ENCODE data around the gene ADRM1. TPM values are rescaled to one million over a fixed set of nuclear protein-coding genes. Genes with fewer than 3 reads are reported as not detected.

ADRM1 gene
- total RNA-seq, 2 experiments from 2014 or later = 87.0 to 128 TPM

DNA sequence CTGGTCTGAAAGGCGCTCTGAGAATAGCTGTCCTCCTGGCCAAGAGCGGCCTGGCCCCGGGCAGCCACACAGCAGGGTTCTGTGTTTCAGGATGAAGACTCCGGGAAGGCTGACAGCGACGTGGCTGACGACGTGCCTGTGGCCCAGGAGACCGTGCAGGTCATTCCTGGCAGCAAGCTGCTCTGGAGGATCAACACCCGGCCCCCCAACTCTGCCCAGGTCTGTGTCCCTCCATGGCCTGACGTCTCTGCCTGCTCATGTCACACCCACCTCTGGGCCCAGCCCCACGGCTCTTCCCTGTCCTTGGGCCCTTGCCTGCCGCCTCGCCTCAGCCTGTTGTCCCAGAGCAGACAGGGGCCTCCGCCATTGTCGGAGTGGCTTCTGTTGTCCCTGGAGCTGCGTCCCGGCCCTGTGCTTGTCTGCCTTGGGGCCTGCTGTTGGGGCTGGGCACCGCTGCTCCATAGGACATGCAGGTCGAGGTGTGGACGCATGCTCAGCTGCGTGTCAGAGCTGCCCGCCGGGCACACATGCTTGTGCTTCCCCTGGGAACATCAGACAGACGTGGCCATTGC is 16.2 kb upstream of the ADRM1 start:
- Histone ChIP-seq H3K9me2 (ENCODE audit: insufficient read depth, low read length) (no peaks in the 10 kb centered on the region), H4K20me1 (ENCODE audit: insufficient read depth, low read length) (no peaks in the 10 kb centered on the region), H3K9me3 (ENCODE audit: low read length) (no peaks in the 10 kb centered on the region), H3K27ac (ENCODE audit: low read depth, low read length, poor library complexity, severe bottlenecking) (no peak overlapping the region), H3K4me3 (ENCODE audit: low read depth, low read length, poor library complexity, severe bottlenecking) (no peak overlapping the region), H3K4me2 (ENCODE audit: low read length) (no peak overlapping the region), H3K36me3 (ENCODE audit: insufficient read depth, low read length) (peaks cover 3% of the 10 kb centered on the region; the same call in 1 of the 2 replicates), H3K79me2 (ENCODE audit: insufficient read depth, low read depth, low read length) (no peaks in the 10 kb centered on the region), H3K4me1 (ENCODE audit: insufficient read depth, low read length, poor library complexity, severe bottlenecking) (no peaks in the 10 kb centered on the region), H2AFZ (ENCODE audit: low read length) (no peak overlapping the region)
- ChIA-PET POLR2A (no interaction called here), CTCF (ENCODE audit: unreplicated experiment) (no interaction called here)
- TF ChIP-seq, protein P1, sequence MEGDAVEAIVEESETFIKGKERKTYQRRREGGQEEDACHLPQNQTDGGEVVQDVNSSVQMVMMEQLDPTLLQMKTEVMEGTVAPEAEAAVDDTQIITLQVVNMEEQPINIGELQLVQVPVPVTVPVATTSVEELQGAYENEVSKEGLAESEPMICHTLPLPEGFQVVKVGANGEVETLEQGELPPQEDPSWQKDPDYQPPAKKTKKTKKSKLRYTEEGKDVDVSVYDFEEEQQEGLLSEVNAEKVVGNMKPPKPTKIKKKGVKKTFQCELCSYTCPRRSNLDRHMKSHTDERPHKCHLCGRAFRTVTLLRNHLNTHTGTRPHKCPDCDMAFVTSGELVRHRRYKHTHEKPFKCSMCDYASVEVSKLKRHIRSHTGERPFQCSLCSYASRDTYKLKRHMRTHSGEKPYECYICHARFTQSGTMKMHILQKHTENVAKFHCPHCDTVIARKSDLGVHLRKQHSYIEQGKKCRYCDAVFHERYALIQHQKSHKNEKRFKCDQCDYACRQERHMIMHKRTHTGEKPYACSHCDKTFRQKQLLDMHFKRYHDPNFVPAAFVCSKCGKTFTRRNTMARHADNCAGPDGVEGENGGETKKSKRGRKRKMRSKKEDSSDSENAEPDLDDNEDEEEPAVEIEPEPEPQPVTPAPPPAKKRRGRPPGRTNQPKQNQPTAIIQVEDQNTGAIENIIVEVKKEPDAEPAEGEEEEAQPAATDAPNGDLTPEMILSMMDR (conservative IDR thresholded peaks at IDR 0.05; ENCODE audit: low read length) = no peak
- no peak for TF ChIP-seq EZH2phosphoT487 (IDR thresholded peaks at IDR 0.05; ENCODE audit: borderline replicate concordance, low read depth, low read length)
- intact Hi-C loops (cut with micrococcal nuclease; ENCODE audit: unreplicated experiment) = no loop called here
- no peak for DNase-seq (ENCODE audit: low spot score)
- BruUV-seq (replicated peaks) = no TSS peak

DNA sequence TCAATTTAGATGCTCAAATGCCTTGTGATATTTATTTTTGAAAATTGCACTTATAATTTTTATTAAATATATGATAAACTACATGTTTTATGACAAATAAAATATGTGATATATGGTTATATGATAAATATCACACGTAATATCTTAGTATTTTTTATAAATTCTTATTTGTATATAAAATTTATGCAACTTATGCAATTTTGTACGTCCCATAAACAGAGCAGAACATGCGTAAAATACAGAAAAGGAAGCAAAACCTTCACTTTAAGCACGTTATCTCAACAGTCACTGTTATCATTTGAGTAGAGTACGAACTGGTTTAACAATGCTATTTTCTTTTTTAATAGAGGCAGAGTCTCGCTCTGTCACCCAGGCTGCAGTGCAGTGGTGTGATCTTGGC is 15.7 kb upstream of the ADRM1 start:
- Histone ChIP-seq H3K9me2 (ENCODE audit: insufficient read depth, low read length) (no peaks in the 10 kb centered on the region), H3K79me2 (ENCODE audit: insufficient read depth, low read depth, low read length) (no peaks in the 10 kb centered on the region), H2AFZ (ENCODE audit: low read length) (no peak overlapping the region), H3K4me1 (ENCODE audit: insufficient read depth, low read length, poor library complexity, severe bottlenecking) (no peaks in the 10 kb centered on the region), H3K9me3 (ENCODE audit: low read length) (no peaks in the 10 kb centered on the region), H3K4me2 (ENCODE audit: low read length) (no peak overlapping the region), H3K27ac (ENCODE audit: low read depth, low read length, poor library complexity, severe bottlenecking) (no peak overlapping the region), H4K20me1 (ENCODE audit: insufficient read depth, low read length) (no peaks in the 10 kb centered on the region), H3K36me3 (ENCODE audit: insufficient read depth, low read length) (no peaks in the 10 kb centered on the region; the same call in 1 of the 2 replicates), H3K4me3 (ENCODE audit: low read depth, low read length, poor library complexity, severe bottlenecking) (no peak overlapping the region)
- TF ChIP-seq EZH2phosphoT487 (IDR thresholded peaks at IDR 0.05; ENCODE audit: borderline replicate concordance, low read depth, low read length) = no peak
- TF ChIP-seq, protein P1 (conservative IDR thresholded peaks at IDR 0.05; ENCODE audit: low read length) = no peak
- ChIA-PET POLR2A (no interaction called here), CTCF (ENCODE audit: unreplicated experiment) (no interaction called here)
- no peak for DNase-seq (ENCODE audit: low spot score)
- no TSS peak for BruUV-seq (replicated peaks)
- intact Hi-C loops (cut with micrococcal nuclease; ENCODE audit: unreplicated experiment) = no loop called here

DNA sequence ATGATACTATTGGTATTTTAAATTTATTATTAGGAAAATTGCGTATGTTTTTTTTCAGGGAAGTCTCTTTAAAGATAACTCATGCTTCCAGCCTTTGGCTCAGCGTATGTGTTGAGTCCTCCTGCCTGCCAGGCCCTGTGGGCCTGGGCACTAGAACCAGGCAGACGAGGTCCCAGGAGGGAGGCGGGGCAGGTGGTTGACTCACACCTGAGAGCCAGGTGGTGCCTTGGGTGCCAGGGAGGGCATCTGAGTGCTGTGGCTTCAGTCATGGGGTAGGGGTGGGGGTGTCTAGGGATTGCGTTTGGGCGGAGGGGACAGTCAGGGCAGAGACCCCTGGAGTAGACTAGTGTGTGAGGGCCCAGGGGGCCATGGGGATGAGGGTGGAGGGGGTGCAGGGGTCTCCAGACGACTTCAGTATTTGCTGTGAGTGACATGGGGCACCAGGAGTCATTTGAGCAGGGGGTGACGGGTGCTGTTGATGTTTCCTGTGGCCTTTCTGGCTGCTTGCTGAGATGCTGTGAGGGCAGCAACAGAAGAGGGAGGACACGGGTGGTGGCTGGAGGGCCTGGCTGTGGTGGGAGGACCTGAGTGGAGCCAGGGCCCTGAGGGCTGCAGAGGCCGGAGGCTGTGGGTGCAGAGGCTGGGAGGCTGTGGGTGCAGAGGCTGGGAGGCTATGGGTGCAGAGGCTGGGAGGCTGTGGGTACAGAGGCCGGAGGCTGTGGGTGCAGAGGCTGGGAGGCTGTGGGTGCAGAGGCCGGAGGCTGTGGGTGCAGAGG is 14.8 kb upstream of the ADRM1 start:
- no peak for TF ChIP-seq EZH2phosphoT487 (IDR thresholded peaks at IDR 0.05; ENCODE audit: borderline replicate concordance, low read depth, low read length)
- TF ChIP-seq, protein P1 (conservative IDR thresholded peaks at IDR 0.05; ENCODE audit: low read length) = no peak
- no peaks in the 10 kb centered on the region; the same call in 1 of the 2 replicates for H3K36me3 ChIP-seq (ENCODE audit: insufficient read depth, low read length)
- H3K4me2 ChIP-seq (ENCODE audit: low read length) = no peak overlapping the region

More for the DNA sequence above, 14.8 kb upstream of the ADRM1 start:
- Histone ChIP-seq H3K27ac (ENCODE audit: low read depth, low read length, poor library complexity, severe bottlenecking) (no peak overlapping the region), H3K9me3 (ENCODE audit: low read length) (no peaks in the 10 kb centered on the region), H3K4me1 (ENCODE audit: insufficient read depth, low read length, poor library complexity, severe bottlenecking) (no peaks in the 10 kb centered on the region), H3K9me2 (ENCODE audit: insufficient read depth, low read length) (no peaks in the 10 kb centered on the region), H4K20me1 (ENCODE audit: insufficient read depth, low read length) (no peaks in the 10 kb centered on the region), H2AFZ (ENCODE audit: low read length) (no peak overlapping the region), H3K4me3 (ENCODE audit: low read depth, low read length, poor library complexity, severe bottlenecking) (no peak overlapping the region), H3K79me2 (ENCODE audit: insufficient read depth, low read depth, low read length) (no peaks in the 10 kb centered on the region)
- no TSS peak for BruUV-seq (replicated peaks)
- CTCF ChIA-PET (ENCODE audit: unreplicated experiment) = no interaction called here
- intact Hi-C loops (cut with micrococcal nuclease; ENCODE audit: unreplicated experiment) = no loop called here
- no peak for DNase-seq (ENCODE audit: low spot score)
- POLR2A ChIA-PET = no interaction called here

Measured in OCI-LY7 (cell line).